DMS79 treated with DMSO at 0.1 percent for 48 hours (cell line): ENCODE measurements around the gene PCDHGC3.

Experiments
- DNase-seq: peaks from one replicate; lab custom pipeline; 2025; lab: John Stamatoyannopoulos, UW

PCDHGC3 gene

GRCh38 chr5:141485321-141486055, 9.7 kb downstream of the PCDHGC3 start:
- peak; percentile 19 for DNase-seq

GRCh38 chr5:141486091-141486490, 10.3 kb downstream of the PCDHGC3 start:
- no peak for DNase-seq

GRCh38 chr5:141487131-141487530, 11.4 kb downstream of the PCDHGC3 start:
- no peak for DNase-seq

GRCh38 chr5:141488591-141489561, 13.1 kb downstream of the PCDHGC3 start, which contains the start of gene PCDHGC5:
Gene PCDHGC5 (plus strand): TSS chr5:141489081. CDS start chr5:141489241, 160 bp downstream.
- no peak for DNase-seq

- no peak for DNase-seq
These were observed 14.1 kb downstream of the PCDHGC3 start for GRCh38 chr5:141489841-141490240.

- DNase-seq: no peak
These were observed 14.5 kb downstream of the PCDHGC3 start for GRCh38 chr5:141490271-141490670.

- DNase-seq: no peak
These were observed 15.0 kb downstream of the PCDHGC3 start for GRCh38 chr5:141490771-141491170.

GRCh38 chr5:141491323-141492167, 15.8 kb downstream of the PCDHGC3 start:
- DNase-seq: no peak

GRCh38 chr5:141492168-141492885, 16.6 kb downstream of the PCDHGC3 start:
- DNase-seq: no peak

- DNase-seq: no peak
These were observed 18.0 kb downstream of the PCDHGC3 start for GRCh38 chr5:141493500-141494422.

GRCh38 chr5:141494761-141495452, 19.1 kb downstream of the PCDHGC3 start:
- no peak for DNase-seq

GRCh38 chr5:141495453-141495811, 19.7 kb downstream of the PCDHGC3 start:
- no peak for DNase-seq

- no peak for DNase-seq
These were observed 20.3 kb downstream of the PCDHGC3 start for GRCh38 chr5:141496038-141496437.

GRCh38 chr5:141501761-141502160, 26.0 kb downstream of the PCDHGC3 start:
- no peak for DNase-seq

- no peak for DNase-seq
These were observed 27.9 kb downstream of the PCDHGC3 start for GRCh38 chr5:141503681-141504080.

GRCh38 chr5:141504216-141504615, 28.4 kb downstream of the PCDHGC3 start:
- no peak for DNase-seq

GRCh38 chr5:141506381-141507155, 30.8 kb downstream of the PCDHGC3 start:
- no peak for DNase-seq

GRCh38 chr5:141507387-141508091, 31.8 kb downstream of the PCDHGC3 start:
- DNase-seq: peak; percentile 2
